Omental fat pad (tissue), 4 donors: ENCODE measurements around the gene ZNF439. TPM values are rescaled to one million over a fixed set of nuclear protein-coding genes. Genes with fewer than 3 reads are reported as not detected.
"Not testable (repeated sequence)": the region's sequence is repeated elsewhere in the genome, so short reads cannot be mapped to it uniquely, and the experiment has no call there.

ENCODE experiments used
- ATAC-seq: fragments of 150-250 bp; one replicate; pipeline ENCODE4 v1.9.1; 2016; ENCODE audit warnings: mild to moderate bottlenecking, moderate library complexity; ENCODE audit not compliant: low FRiP score
- DNase-seq: peaks from one replicate; pipeline ENCODE4 v3.0.0-alpha.2; 2019; ENCODE audit warnings: low spot score
- CTCF ChIP-seq, 3 donors: fragments of 450-650 bp; IDR thresholded peaks; one replicate each; pipeline ENCODE4 v1.5.1; 2016 to 2017; ENCODE audit warnings: antibody characterized with exemption in 3 of 3, mild to moderate bottlenecking in 3 of 3, moderate library complexity in 2 of 3
- total RNA-seq, 4 donors: library from RNA; depleted of rRNA; stranded (reverse); fragments of >200 nt; gene quantifications; one replicate each; pipeline ENCODE4 v1.1.0, GENCODE V29; 2016

ZNF439 gene
- total RNA-seq, 4 donors from 2014 or later, result 1.6 to 8.2 (median 2.6) TPM

GRCh38 chr19:11890634-11891033 is 42.1 kb downstream of the ZNF439 start:
- TF ChIP-seq CTCF (IDR thresholded peaks at IDR 0.05), result no peak
- DNase-seq (no peak), ATAC-seq (no peak)

GRCh38 chr19:11894851-11895250 is 46.3 kb downstream of the ZNF439 start:
- no peak for TF ChIP-seq CTCF (IDR thresholded peaks at IDR 0.05)
- DNase-seq (no peak), ATAC-seq (no peak)

GRCh38 chr19:11902228-11902627 is 53.7 kb downstream of the ZNF439 start:
- DNase-seq (no peak), ATAC-seq (no peak)
- no peak for TF ChIP-seq CTCF (IDR thresholded peaks at IDR 0.05)

- DNase-seq, result no peak
- no peak for TF ChIP-seq CTCF (IDR thresholded peaks at IDR 0.05)
- no peak for ATAC-seq
These were observed 57.4 kb downstream of the ZNF439 start for GRCh38 chr19:11905928-11906327.

GRCh38 chr19:11911937-11912336 is 63.4 kb downstream of the ZNF439 start:
- not testable (repeated sequence) for DNase-seq, ATAC-seq

- not testable (repeated sequence) for DNase-seq, ATAC-seq
These were observed 66.0 kb downstream of the ZNF439 start for GRCh38 chr19:11914417-11915051.

Other genes starting within 250 kb of the ZNF439 start
- gene ZNF823, start 109.8 kb upstream of the ZNF439 start, total RNA-seq, result 10 to 100 TPM in 1 of 4 donors, 1 to 10 TPM in 3; 3.4 to 14.2 (median 5.4) TPM
- 10 to 100 TPM in 1 of 4 donors, 1 to 10 TPM in 3; 2.6 to 12.8 (median 4.6) TPM for gene ZNF441, start 81.7 kb upstream of the ZNF439 start, total RNA-seq
- gene ZNF491, start 50.2 kb upstream of the ZNF439 start, total RNA-seq, result 1 to 10 TPM in 1 of 4 donors, under 1 TPM in 3; 0.36 to 3.9 (median 0.76) TPM
- 10 to 100 TPM in 2 of 4 donors, 1 to 10 TPM in 2; 7.1 to 13.9 (median 9.2) TPM for gene ZNF440, start 34.5 kb upstream of the ZNF439 start, total RNA-seq
- gene ZNF69, start 39.1 kb downstream of the ZNF439 start, total RNA-seq, result 10 to 100 TPM in 1 of 4 donors, 1 to 10 TPM in 3; 3.4 to 13.6 (median 7.2) TPM
- gene ZNF700, start 76.4 kb downstream of the ZNF439 start, total RNA-seq, result 10 to 100 TPM in 3 of 4 donors, 1 to 10 TPM in 1; 8.3 to 26.5 (median 10.4) TPM
- 1 to 10 TPM; 1.9 to 8.0 (median 3.6) TPM for gene ZNF763, start 116.3 kb downstream of the ZNF439 start, total RNA-seq
- 1 to 10 TPM; 3.2 to 5.2 (median 3.5) TPM for gene ZNF433, start 187.0 kb downstream of the ZNF439 start, total RNA-seq
- 1 to 10 TPM in 2 of 4 donors, under 1 TPM in 1, not detected in 1; 0.19 to 2.4 (median 1.9) TPM for gene ZNF878, start 204.2 kb downstream of the ZNF439 start, total RNA-seq
- gene ZNF844, start 216.0 kb downstream of the ZNF439 start, total RNA-seq, result 10 to 100 TPM in 1 of 4 donors, 1 to 10 TPM in 3; 2.5 to 13.4 (median 4.8) TPM